GM21529 (cell line): ENCODE data around the gene SP7.
"Not testable (repeated sequence)": the region's sequence is repeated elsewhere in the genome, so short reads cannot be mapped to it uniquely, and the experiment has no call there.

Experiments
- ATAC-seq: cut with Tn5 transposase; IDR thresholded peaks from one replicate; pipeline ENCODE4 v1.9.1; 2021; ENCODE audit not compliant: unreplicated experiment

The SP7 gene

DNA sequence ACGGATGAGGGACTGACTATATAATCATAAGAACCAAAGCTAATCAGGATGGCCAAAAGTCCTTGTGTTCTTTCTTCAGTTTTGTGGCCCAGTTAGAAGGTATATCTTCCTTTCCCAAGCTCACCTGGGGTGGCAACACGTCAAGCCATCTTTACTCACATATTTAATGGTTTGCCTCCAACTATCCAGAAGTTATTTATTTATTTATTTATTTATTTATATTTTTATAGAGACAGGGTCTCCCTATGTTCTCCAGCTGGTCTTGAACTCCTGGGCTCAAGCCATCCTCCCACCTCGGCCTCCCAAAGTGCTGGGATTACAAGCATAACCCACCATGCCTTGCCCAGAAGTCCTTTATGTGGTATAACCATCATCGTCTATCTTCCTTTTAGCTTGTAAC is 11.8 kb upstream of the SP7 start:
- ATAC-seq: no peak

DNA sequence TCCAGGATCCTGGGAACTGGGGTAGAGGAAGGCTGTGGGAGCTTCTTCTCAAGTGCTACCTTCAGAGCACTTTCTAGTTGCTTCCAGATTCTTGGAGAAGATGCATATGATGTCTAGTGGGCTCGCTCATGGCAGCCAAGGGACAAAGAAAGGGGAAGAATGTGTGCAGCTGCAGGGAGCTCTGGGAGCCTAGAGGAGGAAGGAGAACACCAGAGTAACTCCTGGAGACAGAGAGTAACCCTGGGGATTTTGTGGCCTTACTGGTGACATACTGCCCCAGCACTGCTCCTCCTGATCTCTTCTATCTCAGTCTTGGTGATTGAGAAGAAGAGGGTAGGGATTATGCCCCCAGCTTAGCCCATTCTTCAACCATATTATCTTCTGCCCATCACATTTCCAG is 10.3 kb upstream of the SP7 start:
- ATAC-seq: no peak

DNA sequence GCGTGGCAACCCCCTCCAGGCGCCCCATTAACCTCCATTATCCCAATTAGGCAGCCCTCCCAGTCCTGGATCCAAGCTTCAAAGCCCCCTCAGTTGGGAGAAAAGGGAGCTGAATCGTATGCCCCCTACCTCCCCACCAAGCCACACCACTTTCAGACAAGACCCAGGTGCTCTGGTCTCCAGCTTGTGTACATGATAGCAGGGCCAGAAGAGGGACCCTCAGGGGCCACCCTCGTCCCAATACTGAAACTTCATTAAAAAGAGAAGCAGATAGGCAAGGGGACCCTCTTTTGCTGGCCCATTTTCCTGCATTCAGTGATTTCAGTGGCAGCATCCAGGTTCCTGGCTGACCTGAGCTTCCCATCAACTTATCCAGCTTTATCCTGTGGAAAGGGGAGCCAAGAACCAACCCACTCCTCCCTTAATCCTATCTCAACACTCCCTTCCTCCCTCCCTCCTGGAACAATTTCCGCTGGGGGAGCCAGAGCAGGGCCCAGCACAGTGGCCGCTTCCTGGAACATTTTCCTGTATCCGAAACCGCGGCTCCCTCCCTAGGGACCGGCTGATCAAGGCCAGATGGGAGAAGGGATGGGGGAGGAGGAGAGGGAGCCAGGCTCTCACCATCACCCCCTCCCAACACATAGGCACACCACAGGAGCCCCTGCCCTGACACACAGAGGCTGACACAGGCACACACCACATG is 9.5 kb upstream of the SP7 start:
- no peak for ATAC-seq

DNA sequence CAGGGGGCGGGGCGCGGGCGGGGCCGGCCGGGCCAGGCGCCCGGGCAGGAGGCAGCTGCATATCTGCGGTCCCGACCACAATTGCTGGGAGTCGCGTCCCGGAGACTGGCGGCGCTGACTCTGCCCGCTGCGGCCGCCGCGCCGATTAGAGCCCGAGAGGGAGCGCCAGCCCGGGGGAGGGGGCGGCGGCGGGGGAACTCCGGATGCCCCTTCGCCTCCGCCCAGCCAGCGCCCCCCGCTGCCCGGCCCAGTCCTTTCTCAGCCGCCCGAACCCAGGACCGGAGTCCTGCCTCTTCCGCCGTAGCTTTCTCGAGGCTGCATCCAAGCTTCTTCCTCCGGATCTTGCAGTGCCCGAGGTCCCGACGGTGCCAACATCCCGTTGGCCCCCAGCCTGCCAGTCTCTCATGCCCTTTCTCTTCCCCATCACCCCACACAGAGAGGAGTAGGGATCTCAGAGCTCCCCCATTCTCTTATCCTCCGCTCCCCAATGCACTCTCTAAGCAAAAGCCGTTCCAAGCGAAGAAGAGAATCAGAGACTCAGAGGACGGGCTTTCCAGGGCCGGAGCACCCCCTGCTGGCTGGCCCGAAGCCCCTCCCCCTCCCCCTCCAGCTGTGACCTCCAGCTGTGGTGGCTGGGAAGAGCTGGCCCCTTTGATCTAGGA is 8.8 kb upstream of the SP7 start:
- ATAC-seq: peak; percentile 56

DNA sequence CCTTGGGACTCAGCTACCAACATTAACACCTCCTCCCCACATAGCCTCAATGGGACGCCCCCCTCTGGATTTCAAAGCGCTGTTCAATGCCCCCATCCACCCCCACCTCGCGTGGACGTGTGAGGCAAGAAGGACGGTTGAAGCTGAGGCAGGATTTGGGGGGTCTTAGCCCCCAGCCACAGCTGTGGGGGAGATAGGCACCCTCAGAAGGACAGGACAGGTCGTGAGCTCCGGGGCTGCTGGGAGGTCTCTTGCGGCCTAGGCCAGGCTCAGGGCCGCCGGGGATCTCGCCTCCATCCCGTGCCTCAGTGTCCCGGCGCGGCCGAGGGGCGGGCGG is 8.3 kb upstream of the SP7 start:
- ATAC-seq: no peak

DNA sequence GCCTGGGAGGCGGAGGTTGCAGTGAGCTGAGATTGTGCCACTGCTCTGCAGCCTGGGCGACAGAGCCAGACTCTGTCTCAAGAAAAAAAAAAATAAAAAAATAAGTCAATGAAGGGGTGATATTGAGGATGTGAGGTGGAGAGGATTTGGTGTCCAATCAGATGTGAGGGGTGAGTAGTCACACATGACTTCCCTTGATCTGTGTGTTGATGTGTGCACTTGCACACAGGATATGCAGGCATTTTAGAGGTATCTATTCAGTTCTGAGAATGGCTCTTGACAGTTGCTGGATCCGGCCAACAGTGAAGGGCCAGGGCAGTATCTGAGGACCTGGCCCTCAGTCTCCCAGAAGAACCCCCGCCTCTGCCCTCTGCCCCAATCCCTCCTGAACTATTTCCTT is 7.8 kb upstream of the SP7 start:
- no peak for ATAC-seq

DNA sequence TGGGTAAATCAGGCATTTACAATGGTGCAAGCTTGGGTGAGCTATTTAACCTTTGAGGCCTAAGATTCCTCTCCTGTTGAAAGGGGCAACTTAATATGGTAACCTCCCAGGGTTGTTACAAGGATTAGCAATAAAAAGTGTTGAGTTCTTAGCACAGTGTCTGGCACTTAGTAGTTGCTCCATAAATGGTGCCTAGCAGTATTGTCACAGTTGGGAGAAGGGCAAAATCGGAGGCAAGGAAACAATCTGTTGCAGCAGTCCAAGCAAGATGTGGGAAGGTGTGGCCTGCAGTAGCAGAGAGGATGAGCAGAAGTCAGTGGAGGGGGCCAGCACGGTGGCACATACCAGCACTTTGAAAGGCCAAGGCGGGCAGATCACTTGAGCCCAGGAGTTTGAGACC is 7.3 kb upstream of the SP7 start:
- ATAC-seq: no peak

DNA sequence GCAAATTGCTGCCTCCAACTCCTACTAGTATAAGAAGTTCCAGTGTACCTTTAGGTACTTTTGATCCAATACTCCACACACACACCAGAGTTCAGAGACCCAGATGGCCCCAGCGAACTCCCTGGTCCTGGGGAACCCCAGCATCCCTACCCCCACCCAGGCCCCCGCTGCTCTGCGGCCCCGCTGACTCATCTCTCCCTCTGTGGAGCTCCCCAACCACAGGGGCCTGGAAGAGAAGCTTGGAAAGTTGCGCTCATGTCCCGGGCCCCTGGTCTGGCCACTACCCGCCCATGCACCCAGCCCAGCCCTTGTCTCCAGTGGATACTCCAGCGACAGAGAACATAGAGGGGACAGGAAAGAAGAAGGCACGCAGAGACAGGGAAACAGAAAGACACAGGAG is 4.2 kb upstream of the SP7 start:
- ATAC-seq: no peak

DNA sequence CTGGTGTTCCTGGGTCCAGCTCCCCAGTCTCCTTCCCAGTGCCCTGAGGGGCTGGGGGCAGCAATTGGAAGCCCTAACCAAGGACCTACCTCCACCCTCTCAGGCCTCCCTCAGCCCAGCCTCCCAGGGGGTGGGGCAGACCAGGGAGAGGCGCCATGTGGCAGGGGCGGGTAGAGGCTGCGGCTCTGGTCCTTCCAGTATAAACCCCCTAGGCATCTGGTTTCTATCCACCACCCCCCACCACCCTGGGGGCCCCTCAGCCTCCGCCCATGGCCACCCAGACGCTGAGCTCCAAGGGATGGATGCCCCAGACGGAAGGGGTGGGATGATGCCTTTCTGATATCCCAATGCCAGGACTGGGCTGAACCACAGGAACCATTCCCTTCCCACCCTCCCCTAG is 2.8 kb upstream of the SP7 start:
- ATAC-seq: no peak

DNA sequence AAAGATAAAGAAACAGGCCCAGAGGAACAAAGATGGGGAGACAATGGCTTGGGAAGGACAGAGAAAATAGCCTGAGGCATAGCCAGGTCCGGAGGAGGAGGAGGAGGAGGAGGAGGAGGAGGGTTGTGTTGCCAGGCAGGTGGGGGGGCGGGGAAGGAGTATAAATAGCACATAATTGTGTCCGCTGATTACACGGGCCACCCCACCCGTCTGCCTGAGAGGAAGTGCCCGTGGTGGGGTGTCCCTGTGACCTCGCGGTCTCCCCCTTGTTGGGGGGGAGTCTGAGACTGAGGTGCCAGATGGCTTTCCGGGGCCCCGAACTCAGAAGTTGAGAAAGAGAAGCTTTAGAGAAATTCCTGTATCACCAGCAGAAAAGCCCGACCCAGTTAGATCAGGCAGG is 1.9 kb upstream of the SP7 start:
- no peak for ATAC-seq

DNA sequence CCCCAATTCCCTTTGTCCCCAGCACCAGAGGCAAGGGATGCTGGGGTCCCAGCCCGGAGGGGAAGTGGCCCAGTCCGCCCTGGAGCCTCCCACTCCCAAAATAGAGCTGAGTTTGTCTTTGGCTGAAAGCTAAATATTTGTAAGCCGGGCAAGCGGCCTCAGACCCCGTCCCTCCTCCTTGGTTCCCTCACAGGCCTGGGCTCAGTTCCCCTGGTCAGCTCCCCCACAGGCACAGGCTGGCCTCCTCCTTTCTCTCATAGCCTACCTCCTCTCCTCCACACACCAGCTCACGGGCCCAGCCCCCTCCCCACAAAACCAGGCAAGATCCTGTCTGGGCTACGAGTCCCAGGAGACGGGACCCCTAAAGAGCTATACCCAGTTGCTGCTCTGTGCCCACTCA is 1.3 kb downstream of the SP7 start:
- no peak for ATAC-seq

DNA sequence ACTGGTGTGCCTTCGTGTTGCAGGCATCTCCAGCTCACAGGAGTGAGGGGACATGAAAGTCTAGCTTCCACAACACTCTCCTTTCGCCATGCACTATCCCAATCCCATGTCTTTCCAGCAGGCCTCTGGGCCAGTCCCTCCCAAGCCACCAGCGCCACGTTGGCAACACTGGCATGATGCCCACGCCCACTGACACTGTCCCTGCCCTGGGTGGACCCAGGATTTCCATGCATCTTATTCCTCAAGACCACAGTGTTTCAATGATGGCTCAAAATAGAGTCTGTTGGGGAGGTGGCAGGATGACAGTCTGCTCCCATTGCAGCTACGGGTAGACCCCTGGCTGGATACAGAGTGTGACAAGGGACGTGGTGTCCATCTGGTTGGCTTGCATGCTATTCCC is 2.3 kb downstream of the SP7 start:
- no peak for ATAC-seq

DNA sequence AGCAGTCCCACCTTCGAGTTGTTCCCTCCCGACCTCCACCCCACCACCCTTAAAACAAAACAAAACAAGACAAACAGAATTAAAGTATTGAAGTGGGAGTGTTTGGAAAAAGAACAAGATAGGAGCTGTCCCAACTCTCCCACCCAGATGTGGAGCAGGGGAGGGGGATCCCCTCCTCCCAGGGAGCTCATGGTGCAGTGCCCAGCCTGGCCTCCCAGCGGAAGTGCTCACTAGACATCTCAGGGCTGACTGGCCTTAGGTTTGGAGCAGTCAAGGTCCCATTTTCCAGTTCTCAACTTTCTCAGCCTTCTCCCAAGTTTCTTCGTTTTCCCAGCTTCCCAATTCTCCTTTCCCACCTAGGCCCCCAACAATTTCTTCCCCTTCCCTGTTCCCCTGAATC is 2.9 kb downstream of the SP7 start:
- no peak for ATAC-seq

DNA sequence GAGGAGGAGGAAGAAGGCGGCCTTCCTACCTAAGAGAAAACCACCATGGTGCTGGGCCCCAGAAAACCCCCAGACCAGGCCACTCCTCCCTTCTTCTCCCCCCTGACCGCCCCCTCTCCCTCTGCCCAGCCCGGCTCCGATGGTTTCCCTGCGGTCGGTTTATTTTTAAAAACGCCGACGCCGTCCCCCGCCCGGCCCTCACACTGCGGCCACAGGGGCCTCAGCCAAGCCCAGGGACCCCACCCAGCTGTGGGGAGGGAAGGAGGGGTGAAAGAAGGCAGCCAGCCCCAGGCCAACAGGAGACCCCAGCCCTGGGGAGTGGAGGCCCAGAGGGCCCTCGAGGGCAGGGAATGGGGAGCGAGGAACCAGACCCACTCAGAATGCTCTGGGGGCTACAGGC is 3.4 kb downstream of the SP7 start:
- ATAC-seq: no peak

DNA sequence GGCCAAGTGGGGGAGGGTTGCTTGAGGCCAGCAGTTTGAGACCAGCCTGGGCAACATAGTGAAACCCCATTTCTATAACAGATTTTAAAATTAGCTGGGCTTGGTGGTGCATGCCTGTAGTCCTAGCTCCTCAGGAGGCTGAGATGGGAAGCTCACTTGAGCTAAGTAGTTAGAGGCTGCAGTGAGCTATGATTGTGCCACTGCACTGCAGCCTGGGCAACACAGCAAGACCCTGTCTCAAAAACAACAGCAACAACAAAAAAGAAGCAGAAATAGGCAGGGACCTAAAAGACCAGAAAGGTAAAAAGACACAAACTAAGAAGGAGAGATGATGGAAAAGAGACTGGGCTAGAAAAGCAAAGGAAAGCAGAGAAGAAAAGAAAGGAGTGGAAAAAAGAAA is 3.8 kb downstream of the SP7 start:
- ATAC-seq: not testable (repeated sequence)

DNA sequence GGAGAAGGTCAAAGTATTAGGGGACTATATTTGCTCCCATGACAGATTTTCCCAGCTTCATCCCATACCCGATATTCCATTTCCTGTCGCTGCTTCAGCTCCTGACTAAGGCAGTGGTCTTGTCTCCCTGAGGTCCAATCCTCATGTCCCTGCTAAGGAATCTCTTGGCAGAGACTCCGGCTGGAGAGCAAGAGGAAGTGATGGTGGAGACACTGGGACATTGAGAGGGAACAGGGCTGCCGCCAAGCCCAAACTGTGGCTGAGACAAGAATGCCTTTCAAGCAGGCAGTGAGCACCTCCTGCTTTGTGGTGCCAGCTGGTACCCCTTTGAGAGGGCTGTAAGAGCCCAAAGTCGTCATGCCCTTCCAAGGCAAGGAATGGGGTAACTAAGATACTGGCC is 5.5 kb downstream of the SP7 start:
- ATAC-seq: no peak

DNA sequence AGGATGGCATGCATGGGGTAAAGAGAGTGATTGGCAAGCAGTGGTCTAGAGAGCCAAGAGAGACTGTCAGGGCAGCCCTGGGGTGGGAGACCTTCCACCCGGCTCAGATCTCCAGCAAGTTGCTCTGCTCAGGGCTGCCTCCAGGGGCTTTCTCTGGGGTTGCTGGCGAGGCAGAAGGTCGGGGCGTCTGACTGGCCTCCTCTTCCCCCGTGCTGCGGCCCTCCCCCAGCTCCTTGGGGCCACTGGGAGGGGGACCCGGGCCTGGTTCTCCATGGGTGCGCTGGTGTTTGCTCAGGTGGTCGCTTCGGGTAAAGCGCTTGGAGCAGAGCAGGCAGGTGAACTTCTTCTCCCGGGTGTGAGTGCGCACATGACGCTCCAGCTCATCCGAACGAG is 8.1 kb downstream of the SP7 start:
- no peak for ATAC-seq

DNA sequence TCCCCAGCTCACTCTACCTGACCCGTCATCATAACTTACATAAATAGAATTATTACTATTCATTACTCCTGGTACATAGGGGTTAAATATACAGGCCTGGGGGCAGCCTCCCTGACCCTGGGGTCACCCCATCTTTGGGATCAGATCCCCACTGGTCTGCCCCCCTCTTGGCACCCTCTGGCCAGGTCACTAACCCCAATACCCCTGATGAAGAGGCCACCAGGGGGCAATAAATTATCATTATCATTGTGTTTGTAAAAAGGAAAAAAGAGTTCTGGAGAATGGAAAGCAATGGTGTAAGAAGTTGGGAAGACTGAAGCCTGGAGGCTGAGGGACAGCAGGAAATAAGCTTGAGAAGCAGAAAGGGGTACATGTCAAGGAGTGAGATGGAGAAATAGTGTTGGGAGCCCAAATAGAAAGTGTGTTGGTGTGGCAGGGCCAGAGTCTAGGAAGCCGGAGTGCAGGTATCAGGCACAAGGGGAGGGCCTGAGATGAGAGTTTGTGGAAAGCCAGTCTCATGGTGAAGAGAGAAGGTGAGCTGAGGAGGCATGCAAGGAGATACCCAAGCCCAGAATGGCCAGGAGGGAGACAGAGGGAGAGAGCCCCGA is 8.6 kb downstream of the SP7 start:
- no peak for ATAC-seq

DNA sequence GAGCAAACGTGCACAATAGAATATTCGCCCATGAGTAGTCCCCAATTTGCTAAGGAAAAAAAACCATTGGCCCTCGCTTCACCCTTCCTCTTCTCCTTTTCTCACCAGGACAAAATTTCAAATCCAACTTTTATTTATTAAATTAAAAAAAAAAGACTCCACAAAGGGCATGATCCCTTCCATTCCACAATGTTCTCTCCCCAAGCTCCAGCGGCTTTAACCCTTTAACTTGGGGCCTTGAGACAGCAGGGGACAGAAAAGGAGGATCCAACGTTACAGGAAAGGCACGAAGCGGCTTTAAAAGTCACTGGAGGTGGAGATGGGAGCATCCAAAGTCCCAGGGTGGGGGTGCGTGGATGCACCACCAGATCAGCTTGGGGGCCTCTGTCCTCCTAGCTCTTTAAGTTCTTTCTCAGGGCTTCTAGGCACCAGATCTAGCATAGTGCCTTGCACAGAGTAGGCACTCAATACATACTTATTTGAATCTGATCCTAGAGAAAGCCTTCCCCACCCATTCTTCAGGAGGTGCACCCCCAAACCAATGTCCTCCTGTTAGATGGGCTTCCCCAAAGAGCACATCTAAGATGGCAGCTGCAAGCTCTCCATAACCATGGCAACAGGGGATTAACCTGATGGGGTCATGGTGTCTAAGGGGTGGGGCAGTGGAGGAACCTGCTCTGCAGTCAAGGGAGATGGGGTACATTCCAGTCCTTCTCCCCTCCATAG is 9.5 kb downstream of the SP7 start:
- no peak for ATAC-seq

DNA sequence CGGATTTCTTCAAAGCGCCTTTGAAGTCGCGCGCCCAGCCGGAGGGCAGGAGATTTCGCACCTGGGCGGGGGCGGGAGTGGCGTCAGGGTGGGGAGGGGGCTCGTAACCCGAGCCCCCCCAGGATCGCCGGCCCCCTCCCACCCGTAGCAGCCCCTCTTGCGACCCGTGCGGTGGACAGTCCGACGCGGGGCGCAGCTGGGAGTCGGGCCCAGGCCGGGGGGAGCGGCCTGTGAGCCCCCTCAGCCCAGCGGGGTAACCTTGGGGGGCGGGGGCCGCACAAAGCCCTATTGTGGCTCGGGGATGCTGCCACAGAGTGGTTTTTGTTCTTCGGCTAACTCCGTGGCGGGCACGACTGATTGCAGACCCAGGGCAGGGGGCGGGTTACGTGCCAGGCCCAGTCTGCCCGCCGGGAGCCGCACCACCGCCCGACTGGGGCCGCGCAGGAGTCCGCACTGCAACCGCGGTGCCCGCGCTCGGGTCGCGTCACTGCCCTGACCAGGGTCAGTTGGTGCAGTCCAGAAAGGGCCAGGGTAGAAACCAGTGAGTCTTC is 10.6 kb downstream of the SP7 start:
- ATAC-seq: no peak

DNA sequence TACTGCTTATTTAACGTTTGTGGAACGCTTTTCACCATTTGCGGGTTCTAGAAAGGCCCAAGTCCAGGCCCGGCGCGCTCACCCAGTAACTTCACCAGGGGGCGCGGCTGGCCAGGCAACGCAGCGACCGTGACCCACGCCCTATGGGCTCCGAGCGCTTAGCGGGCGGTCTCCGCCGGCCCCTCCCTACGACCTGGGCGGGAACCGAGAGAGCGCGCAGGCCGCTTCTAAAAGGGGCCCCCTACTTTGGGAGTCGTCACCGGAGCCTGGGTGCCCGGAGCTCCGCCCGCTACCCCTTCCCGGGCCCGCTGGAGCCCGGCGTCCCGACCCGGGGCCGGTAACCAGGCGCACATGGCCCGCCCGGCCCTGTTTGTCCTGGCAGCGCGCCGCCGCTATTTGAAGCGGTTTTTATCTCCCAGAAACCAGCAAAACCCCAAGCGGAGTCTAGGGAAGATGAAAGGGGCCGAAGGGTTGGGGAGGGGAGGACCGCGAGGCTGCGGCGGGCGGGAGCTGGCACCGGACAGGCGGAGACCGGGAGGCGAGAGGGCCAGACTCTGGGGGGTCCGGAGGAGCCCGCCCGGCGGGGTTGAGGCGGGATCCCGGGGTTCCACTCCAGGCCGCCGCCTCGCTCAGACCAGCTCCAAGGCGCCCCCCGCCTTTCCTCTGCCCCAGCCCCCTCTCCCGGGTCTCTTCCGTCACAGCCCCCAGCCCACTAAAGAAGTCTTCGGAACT is 11.2 kb downstream of the SP7 start:
- ATAC-seq: peak; percentile 59
